ENCODE measurements around the gene MAPKAP1. TPM values are rescaled to one million over a fixed set of nuclear protein-coding genes. Genes with fewer than 3 reads are reported as not detected.

The MAPKAP1 gene
- total and polyA plus RNA-seq, 2 experiments from 2014 or later, result 68.4 to 98.5 TPM

- Mint-ChIP-seq H3K36me3 (ENCODE audit: low read depth) (no peaks in the 10 kb centered on the region; the same call in 2 of the 3 replicates), H3K9me3 (no peaks in the 10 kb centered on the region), H3K27ac (no peak overlapping the region), H3K27me3 (ENCODE audit: insufficient read depth, low read depth, poor library complexity) (peaks cover 16% of the 10 kb centered on the region), H3K4me1 (peaks cover 11% of the 10 kb centered on the region), H3K4me3 (no peak overlapping the region)
- TF ChIP-seq CREB1 (CRISPR knock-in tag; IDR thresholded peaks at IDR 0.05; ENCODE audit: low read depth) (no peak), ETS1 (IDR thresholded peaks at IDR 0.05) (no peak), ZNF331 (CRISPR knock-in tag; IDR thresholded peaks at IDR 0.05; ENCODE audit: low read depth) (no peak), STAT1 (IDR thresholded peaks at IDR 0.05; ENCODE audit: unreplicated experiment) (no peak), REST (IDR thresholded peaks at IDR 0.05; ENCODE audit: unreplicated experiment) (no peak), NANOG (IDR thresholded peaks at IDR 0.05; ENCODE audit: borderline replicate concordance) (no peak), EZH2phosphoT487 (IDR thresholded peaks at IDR 0.05; ENCODE audit: unreplicated experiment) (no peak), CTCF (conservative IDR thresholded peaks at IDR 0.05; ENCODE audit: low read depth in 2 of 2) (no peak), EZH2 (IDR thresholded peaks at IDR 0.05; ENCODE audit: low read depth, unreplicated experiment) (no peak), ZNF114 (CRISPR knock-in tag; IDR thresholded peaks at IDR 0.05) (no peak), JUNB (IDR thresholded peaks at IDR 0.05; ENCODE audit: unreplicated experiment) (no peak)
- no peaks in the 10 kb centered on the region for H3K9me2 ChIP-seq (ENCODE audit: insufficient read depth)
- H3K27me3 ChIP-seq (ENCODE audit: insufficient read depth), result no peaks in the 10 kb centered on the region
- H3K79me2 ChIP-seq (replicated peaks; ENCODE audit: insufficient read depth), result no peaks in the 10 kb centered on the region
- no peaks in the 10 kb centered on the region for H3K36me3 ChIP-seq (ENCODE audit: insufficient read depth)
- H3K4me3 ChIP-seq, result no peak overlapping the region
- ATAC-seq (no peak), DNase-seq (ENCODE audit: low spot score) (no peak)
- H3K4me2 ChIP-seq, result no peak overlapping the region
- no peak overlapping the region for H2AFZ ChIP-seq
- H3K27ac ChIP-seq (ENCODE audit: low read depth), result no peak overlapping the region
- no peaks in the 10 kb centered on the region for H3F3A ChIP-seq (replicated peaks; ENCODE audit: low read depth)
- H3K4me1 ChIP-seq (ENCODE audit: insufficient read depth), result no peaks in the 10 kb centered on the region
- H4K20me1 ChIP-seq (replicated peaks; ENCODE audit: insufficient read depth), result 0 out of 2 replicates have a peak, but pooled peaks cover 4% of the 10 kb centered on the region
These were observed 273.5 kb downstream of the MAPKAP1 start for GRCh38 chr9:125433461-125434011.

Data from GM23338 (cell line).